ENCODE measurements around the gene CYP46A1. TPM values are rescaled to one million over a fixed set of nuclear protein-coding genes. Genes with fewer than 3 reads are reported as not detected.

Gene CYP46A1
- total RNA-seq, 1 experiment from 2014 or later: 0.36 TPM

DNA sequence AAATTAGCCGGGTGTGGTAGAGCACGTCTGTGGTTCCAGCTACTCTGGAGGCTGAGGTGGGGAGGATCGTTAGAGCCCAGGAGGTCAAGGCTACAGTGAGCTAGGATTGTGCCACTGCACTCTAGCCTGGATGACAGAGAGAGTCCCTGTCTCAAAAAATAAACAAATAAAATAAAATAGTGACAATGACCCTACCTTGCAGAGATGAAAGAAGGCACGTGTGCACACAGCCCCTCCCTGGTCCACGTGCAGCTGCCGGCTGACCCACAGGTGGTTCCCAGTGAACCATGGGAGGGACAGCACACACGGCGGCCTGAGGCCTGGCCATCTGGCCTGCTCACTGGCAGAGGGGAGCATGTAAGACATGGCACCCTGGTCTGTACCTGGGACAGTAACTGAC is 34.5 kb upstream of the CYP46A1 start:
- POLR2A ChIA-PET: no interaction called here
- intact Hi-C loops (cut with micrococcal nuclease; ENCODE audit: unreplicated experiment) (no loop called here), in situ Hi-C loops (cut with HindIII; ENCODE audit: low pct_unique_long_range_greater_than_20kb, low sequenced_read_pairs) (no loop called here)
- no TSS peak for BruUV-seq (replicated peaks)
- Histone ChIP-seq H3K4me3 (ENCODE audit: low read depth in 2 of 2, low read length in 2 of 2) (no peak overlapping the region), H3K27ac (ENCODE audit: low read length) (no peak overlapping the region), H3K9me3 (ENCODE audit: control insufficient read depth, insufficient read depth, low read depth, low read length) (no peaks in the 10 kb centered on the region), H3K4me1 (ENCODE audit: control insufficient read depth, insufficient read depth, low read length) (no peaks in the 10 kb centered on the region), H3K27me3 (ENCODE audit: control insufficient read depth, insufficient read depth, low read length) (no peaks in the 10 kb centered on the region), H3K36me3 (ENCODE audit: control insufficient read depth, insufficient read depth, low read length) (no peaks in the 10 kb centered on the region)
- TF ChIP-seq, protein P1, sequence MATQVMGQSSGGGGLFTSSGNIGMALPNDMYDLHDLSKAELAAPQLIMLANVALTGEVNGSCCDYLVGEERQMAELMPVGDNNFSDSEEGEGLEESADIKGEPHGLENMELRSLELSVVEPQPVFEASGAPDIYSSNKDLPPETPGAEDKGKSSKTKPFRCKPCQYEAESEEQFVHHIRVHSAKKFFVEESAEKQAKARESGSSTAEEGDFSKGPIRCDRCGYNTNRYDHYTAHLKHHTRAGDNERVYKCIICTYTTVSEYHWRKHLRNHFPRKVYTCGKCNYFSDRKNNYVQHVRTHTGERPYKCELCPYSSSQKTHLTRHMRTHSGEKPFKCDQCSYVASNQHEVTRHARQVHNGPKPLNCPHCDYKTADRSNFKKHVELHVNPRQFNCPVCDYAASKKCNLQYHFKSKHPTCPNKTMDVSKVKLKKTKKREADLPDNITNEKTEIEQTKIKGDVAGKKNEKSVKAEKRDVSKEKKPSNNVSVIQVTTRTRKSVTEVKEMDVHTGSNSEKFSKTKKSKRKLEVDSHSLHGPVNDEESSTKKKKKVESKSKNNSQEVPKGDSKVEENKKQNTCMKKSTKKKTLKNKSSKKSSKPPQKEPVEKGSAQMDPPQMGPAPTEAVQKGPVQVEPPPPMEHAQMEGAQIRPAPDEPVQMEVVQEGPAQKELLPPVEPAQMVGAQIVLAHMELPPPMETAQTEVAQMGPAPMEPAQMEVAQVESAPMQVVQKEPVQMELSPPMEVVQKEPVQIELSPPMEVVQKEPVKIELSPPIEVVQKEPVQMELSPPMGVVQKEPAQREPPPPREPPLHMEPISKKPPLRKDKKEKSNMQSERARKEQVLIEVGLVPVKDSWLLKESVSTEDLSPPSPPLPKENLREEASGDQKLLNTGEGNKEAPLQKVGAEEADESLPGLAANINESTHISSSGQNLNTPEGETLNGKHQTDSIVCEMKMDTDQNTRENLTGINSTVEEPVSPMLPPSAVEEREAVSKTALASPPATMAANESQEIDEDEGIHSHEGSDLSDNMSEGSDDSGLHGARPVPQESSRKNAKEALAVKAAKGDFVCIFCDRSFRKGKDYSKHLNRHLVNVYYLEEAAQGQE (IDR thresholded peaks at IDR 0.05; ENCODE audit: insufficient read depth in 1 of 2, low read depth in 2 of 2, low read length in 1 of 2): no peak
- TF ChIP-seq SIN3A (IDR thresholded peaks at IDR 0.05; ENCODE audit: borderline replicate concordance, insufficient read depth, low read depth, low read length): no peak
- TF ChIP-seq, protein P2, sequence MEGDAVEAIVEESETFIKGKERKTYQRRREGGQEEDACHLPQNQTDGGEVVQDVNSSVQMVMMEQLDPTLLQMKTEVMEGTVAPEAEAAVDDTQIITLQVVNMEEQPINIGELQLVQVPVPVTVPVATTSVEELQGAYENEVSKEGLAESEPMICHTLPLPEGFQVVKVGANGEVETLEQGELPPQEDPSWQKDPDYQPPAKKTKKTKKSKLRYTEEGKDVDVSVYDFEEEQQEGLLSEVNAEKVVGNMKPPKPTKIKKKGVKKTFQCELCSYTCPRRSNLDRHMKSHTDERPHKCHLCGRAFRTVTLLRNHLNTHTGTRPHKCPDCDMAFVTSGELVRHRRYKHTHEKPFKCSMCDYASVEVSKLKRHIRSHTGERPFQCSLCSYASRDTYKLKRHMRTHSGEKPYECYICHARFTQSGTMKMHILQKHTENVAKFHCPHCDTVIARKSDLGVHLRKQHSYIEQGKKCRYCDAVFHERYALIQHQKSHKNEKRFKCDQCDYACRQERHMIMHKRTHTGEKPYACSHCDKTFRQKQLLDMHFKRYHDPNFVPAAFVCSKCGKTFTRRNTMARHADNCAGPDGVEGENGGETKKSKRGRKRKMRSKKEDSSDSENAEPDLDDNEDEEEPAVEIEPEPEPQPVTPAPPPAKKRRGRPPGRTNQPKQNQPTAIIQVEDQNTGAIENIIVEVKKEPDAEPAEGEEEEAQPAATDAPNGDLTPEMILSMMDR (IDR thresholded peaks at IDR 0.05): no peak
- no peak for TF ChIP-seq TCF7L2 (IDR thresholded peaks at IDR 0.05; ENCODE audit: low read depth, low read length)
- no peak for TF ChIP-seq POLR2AphosphoS5 (IDR thresholded peaks at IDR 0.05; ENCODE audit: low read depth, low read length)
- ATAC-seq: no peak
- no peak for DNase-seq (ENCODE audit: low read depth, low spot score)
- CTCF ChIA-PET: no interaction called here

DNA sequence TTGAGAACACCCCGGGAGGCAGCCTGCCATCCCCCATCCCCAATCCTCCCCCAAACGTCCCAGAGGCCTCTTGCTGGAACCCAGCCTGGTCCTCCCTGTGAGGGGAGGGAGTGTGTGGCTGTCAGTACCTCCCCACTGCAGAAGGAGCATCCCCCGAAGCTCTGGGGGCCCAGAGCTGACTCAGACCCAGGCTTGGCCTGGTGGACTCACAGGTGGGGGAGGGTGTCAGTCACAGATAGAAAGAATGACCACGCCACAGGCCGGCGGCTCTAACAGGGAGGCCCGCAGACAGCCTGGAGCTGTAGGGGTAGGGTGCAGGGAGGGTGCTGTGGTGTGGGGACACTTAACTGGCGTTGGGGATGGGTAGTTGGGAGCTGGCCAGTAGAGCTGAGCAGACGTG is 33.9 kb upstream of the CYP46A1 start:
- no peaks in the 10 kb centered on the region for H3K9me3 ChIP-seq (ENCODE audit: control insufficient read depth, insufficient read depth, low read depth, low read length)
- no peaks in the 10 kb centered on the region for H3K4me1 ChIP-seq (ENCODE audit: control insufficient read depth, insufficient read depth, low read length)
- no peak overlapping the region for H3K27ac ChIP-seq (ENCODE audit: low read length)
- H3K27me3 ChIP-seq (ENCODE audit: control insufficient read depth, insufficient read depth, low read length): no peaks in the 10 kb centered on the region
- in situ Hi-C loops (cut with HindIII; ENCODE audit: low pct_unique_long_range_greater_than_20kb, low sequenced_read_pairs): no loop called here
- no peak overlapping the region for H3K4me3 ChIP-seq (ENCODE audit: low read depth in 2 of 2, low read length in 2 of 2)
- intact Hi-C loops (cut with micrococcal nuclease; ENCODE audit: unreplicated experiment): no loop called here
- no TSS peak for BruUV-seq (replicated peaks)
- no peak for TF ChIP-seq TCF7L2 (IDR thresholded peaks at IDR 0.05; ENCODE audit: low read depth, low read length)
- TF ChIP-seq, protein P2 (IDR thresholded peaks at IDR 0.05): no peak
- no peak for TF ChIP-seq SIN3A (IDR thresholded peaks at IDR 0.05; ENCODE audit: borderline replicate concordance, insufficient read depth, low read depth, low read length)
- no peak for TF ChIP-seq POLR2AphosphoS5 (IDR thresholded peaks at IDR 0.05; ENCODE audit: low read depth, low read length)
- TF ChIP-seq, protein P1 (IDR thresholded peaks at IDR 0.05; ENCODE audit: insufficient read depth in 1 of 2, low read depth in 2 of 2, low read length in 1 of 2): no peak
- ATAC-seq: no peak
- CTCF ChIA-PET: no interaction called here
- POLR2A ChIA-PET: no interaction called here
- DNase-seq (ENCODE audit: low read depth, low spot score): no peak
- no peaks in the 10 kb centered on the region for H3K36me3 ChIP-seq (ENCODE audit: control insufficient read depth, insufficient read depth, low read length)

Data from Panc1 (cell line).